GM12878 (cell line): ENCODE measurements around the gene NR6A1. TPM values are rescaled to one million over a fixed set of nuclear protein-coding genes. Genes with fewer than 3 reads are reported as not detected.

Experiments
- CEBPB ChIP-seq, 2 experiments: fragments of 150-350 bp in 1 of 2; IDR thresholded peaks; 2 replicates each; pipeline ENCODE4 v1.6.1; 2012 to 2014; ENCODE audit warnings: low read depth in 2 of 2, low read length in 2 of 2, borderline replicate concordance in 1 of 2, inconsistent platforms in 1 of 2
- CREM ChIP-seq: IDR thresholded peaks from 2 replicates; pipeline ENCODE4 v1.6.1; 2014; ENCODE audit warnings: antibody characterized with exemption, low read depth
- CTCF ChIP-seq, 3 experiments: IDR thresholded peaks in 2 of 3; conservative IDR thresholded peaks in 1 of 3; 2 replicates each; pipeline ENCODE4 v1.5.1; 2011; ENCODE audit warnings: low read depth in 3 of 3, low read length in 3 of 3, mild to moderate bottlenecking in 3 of 3, control low read depth in 2 of 3, moderate library complexity in 2 of 3, inconsistent platforms in 1 of 3, mixed read lengths in 1 of 3; ENCODE audit not compliant: control insufficient read depth in 2 of 3, insufficient read depth in 1 of 3; ENCODE audit errors: extremely low read depth in 1 of 3
- ETV6 ChIP-seq, 2 experiments: fragments of 450-650 bp in 1 of 2; IDR thresholded peaks in 1 of 2; conservative IDR thresholded peaks in 1 of 2; 2 replicates each; pipeline ENCODE4 v1.6.1; 2014; ENCODE audit warnings: antibody characterized with exemption in 1 of 2, borderline replicate concordance in 1 of 2, low read depth in 1 of 2, mild to moderate bottlenecking in 1 of 2, moderate library complexity in 1 of 2
- MYC ChIP-seq: IDR thresholded peaks from 2 replicates; pipeline ENCODE4 v1.6.1; 2011; ENCODE audit warnings: mild to moderate bottlenecking, low read length, moderate library complexity, inconsistent platforms; ENCODE audit not compliant: insufficient read depth, insufficient replicate concordance, insufficient read length, severe bottlenecking
- NFYB ChIP-seq: IDR thresholded peaks from 2 replicates; pipeline ENCODE4 v1.6.1; 2011; ENCODE audit warnings: low read depth, mild to moderate bottlenecking, low read length, improper control_type of control experiment, moderate library complexity; ENCODE audit not compliant: insufficient read depth
- POU2F2 ChIP-seq: IDR thresholded peaks from 3 replicates; pipeline ENCODE4 v1.6.1; 2011; ENCODE audit warnings: low read depth, mild to moderate bottlenecking, low read length, borderline replicate concordance
- RCOR1 ChIP-seq: conservative IDR thresholded peaks from 2 replicates; pipeline ENCODE4 v1.6.1; 2012; ENCODE audit warnings: low read depth, low read length, improper control_type of control experiment
- polyA plus RNA-seq, 11 experiments: library from polyadenylated mRNA; depleted of rRNA in 4 of 11; unstranded in 6 of 11; stranded (reverse) in 5 of 11; fragments of >200 nt; fragmentation: Nextera tagmentation in 4 of 11; fragmentation: Illumina TruSeq in 1 of 11; extraction: Ambion mirVana in 4 of 11; extraction: Trizol in 1 of 11; gene quantifications; 1 replicate in 1 of 11; 2 replicates in 10 of 11; pipeline versions ENCODE4 v1.2.1 to v1.2.3, GENCODE V29; 2011 to 2016; ENCODE audit warnings: inconsistent platforms in 2 of 11, missing spikeins in 2 of 11, low read depth in 1 of 11
- total RNA-seq, 4 experiments: library from RNA; depleted of rRNA in 3 of 4; stranded (reverse); fragments of >200 nt in 3 of 4; fragmentation: Illumina TruSeq in 1 of 4; extraction: Trizol in 1 of 4; gene quantifications; 2 replicates each; pipeline versions ENCODE4 v1.2.1 to v1.2.3, GENCODE V29; 2013 to 2021
- TF ChIP-seq, protein P1 (sequence below): fragments of 450-650 bp; formaldehyde crosslinking; IDR thresholded peaks from 2 replicates; pipeline ENCODE4 v1.4.0; 2022; ENCODE audit warnings: mild to moderate bottlenecking, moderate library complexity

Gene NR6A1
- total and polyA plus RNA-seq, 10 of the 15 experiments (the other 5 are each of a cell fraction or from before 2014, with no cell fraction given), result 1.2 to 9.2 (median 4.6) TPM

DNA sequence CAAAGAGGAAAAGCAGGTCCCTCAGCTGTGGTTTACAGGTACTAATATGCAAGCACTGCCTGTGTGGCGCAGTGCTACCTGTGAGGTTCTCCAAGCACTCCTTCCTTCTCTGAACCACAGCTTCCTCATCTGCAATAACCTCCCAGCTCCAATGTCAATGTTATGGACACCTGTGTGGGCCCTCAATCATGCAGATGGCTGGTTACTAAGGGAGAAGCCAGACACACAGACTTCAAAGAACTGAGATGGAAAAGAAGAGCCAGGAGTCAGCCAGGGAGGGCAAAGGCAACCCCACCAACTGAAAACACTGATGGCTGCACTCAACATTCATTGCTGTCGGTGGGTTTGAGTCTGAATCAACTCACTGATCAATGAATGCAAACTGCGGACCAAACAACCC is 77.7 kb downstream of the NR6A1 start (continued):
- TF ChIP-seq, protein P1, sequence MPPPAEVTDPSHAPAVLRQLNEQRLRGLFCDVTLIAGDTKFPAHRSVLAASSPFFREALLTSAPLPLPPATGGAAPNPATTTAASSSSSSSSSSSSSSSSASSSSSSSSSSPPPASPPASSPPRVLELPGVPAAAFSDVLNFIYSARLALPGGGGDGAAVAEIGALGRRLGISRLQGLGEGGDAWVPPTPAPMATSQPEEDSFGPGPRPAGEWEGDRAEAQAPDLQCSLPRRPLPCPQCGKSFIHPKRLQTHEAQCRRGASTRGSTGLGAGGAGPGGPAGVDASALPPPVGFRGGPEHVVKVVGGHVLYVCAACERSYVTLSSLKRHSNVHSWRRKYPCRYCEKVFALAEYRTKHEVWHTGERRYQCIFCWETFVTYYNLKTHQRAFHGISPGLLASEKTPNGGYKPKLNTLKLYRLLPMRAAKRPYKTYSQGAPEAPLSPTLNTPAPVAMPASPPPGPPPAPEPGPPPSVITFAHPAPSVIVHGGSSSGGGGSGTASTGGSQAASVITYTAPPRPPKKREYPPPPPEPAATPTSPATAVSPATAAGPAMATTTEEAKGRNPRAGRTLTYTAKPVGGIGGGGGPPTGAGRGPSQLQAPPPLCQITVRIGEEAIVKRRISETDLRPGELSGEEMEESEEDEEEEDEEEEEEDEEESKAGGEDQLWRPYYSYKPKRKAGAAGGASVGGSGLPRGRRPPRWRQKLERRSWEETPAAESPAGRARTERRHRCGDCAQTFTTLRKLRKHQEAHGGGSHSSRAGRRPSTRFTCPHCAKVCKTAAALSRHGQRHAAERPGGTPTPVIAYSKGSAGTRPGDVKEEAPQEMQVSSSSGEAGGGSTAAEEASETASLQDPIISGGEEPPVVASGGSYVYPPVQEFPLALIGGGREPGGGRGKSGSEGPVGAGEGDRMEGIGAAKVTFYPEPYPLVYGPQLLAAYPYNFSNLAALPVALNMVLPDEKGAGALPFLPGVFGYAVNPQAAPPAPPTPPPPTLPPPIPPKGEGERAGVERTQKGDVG (CRISPR knock-in tag), result no peak
- TF ChIP-seq MYC (no peak), POU2F2 (no peak), ETV6 (conservative IDR thresholded peaks at IDR 0.05 in 1 of 2, IDR thresholded peaks at IDR 0.05 in 1 of 2; ENCODE audit: borderline replicate concordance in 1 of 2, low read depth in 1 of 2) (no peak), CTCF (IDR thresholded peaks at IDR 0.05 in 2 of 3, conservative IDR thresholded peaks at IDR 0.05 in 1 of 3; ENCODE audit: control insufficient read depth in 2 of 3, extremely low read depth in 1 of 3, insufficient read depth in 1 of 3, low read depth in 3 of 3, low read length in 3 of 3) (no peak), NFYB (no peak), RCOR1 (no peak), CREM (no peak), CEBPB (IDR thresholded peaks at IDR 0.05; ENCODE audit: borderline replicate concordance in 1 of 2, low read depth in 2 of 2, low read length in 2 of 2) (no peak)
